Measurements from ENCODE around the gene HS1BP3. TPM values are rescaled to one million over a fixed set of nuclear protein-coding genes. Genes with fewer than 3 reads are reported as not detected.

Gene HS1BP3
- polyA plus RNA-seq, 3 donors from 2014 or later: 19.2 to 31.1 (median 25.3) TPM

- H3K27me3 Mint-ChIP-seq (ENCODE audit: low read depth in 3 of 3): no peaks in the 10 kb centered on the region
- H3K4me3 Mint-ChIP-seq: no peak overlapping the region
- H3K9me3 Mint-ChIP-seq: no peaks in the 10 kb centered on the region
- DNase-seq: no peak
- H3K36me3 Mint-ChIP-seq: peaks cover 7 to 35% (median 13%) of the 10 kb centered on the region in 3 donors
- H3K4me1 Mint-ChIP-seq: no peaks in the 10 kb centered on the region
- no peak overlapping the region for H3K27ac Mint-ChIP-seq
These were observed 27.1 kb downstream of the HS1BP3 start for GRCh38 chr2:20623741-20624155.

DNA sequence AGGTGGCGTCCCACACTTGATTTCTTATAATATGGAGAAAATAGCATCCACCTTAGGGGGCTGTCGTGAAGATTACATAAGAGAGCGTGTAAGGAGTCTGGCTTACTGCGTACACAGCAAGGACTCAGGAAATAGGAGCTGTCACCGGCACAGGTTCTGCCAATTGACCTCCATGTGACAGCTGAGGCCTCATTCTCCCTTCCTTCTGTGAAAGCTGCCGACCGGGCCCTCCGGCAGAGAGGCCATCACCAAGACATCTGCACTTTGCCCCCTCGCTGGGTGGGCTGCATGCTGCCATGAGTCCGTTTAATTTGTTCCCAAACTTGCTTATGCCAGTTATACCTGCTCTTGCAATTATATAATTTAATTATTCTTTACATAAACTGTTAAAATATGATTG lies 27.7 kb downstream of the HS1BP3 start:
- peaks cover 7 to 31% (median 12%) of the 10 kb centered on the region in 3 donors for H3K36me3 Mint-ChIP-seq
- no peak for DNase-seq
- H3K27me3 Mint-ChIP-seq (ENCODE audit: low read depth in 3 of 3): no peaks in the 10 kb centered on the region
- no peak overlapping the region for H3K4me3 Mint-ChIP-seq
- no peak overlapping the region for H3K27ac Mint-ChIP-seq
- H3K4me1 Mint-ChIP-seq: no peaks in the 10 kb centered on the region
- no peaks in the 10 kb centered on the region for H3K9me3 Mint-ChIP-seq

DNA sequence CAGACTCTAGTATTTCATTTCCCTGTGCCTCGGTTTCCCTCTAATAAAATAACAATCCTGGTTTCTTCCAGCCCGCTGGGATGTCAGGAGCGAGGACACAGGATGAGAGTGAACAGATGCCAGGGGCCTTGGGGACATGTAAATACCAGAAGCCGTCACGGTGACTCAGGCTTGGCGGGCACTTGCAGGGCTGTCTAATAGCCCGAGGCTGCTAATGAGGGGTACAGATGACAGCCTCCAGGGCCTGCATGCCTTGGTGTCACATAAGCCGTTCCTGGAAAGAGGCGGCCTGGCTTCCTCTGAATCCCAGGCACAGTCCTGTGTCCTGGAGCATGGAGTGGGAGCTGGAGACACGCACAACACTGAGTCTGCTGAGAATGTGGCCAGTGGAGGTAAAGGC lies 28.2 kb downstream of the HS1BP3 start:
- H3K36me3 Mint-ChIP-seq: peaks cover 7 to 31% (median 12%) of the 10 kb centered on the region in 3 donors
- no peaks in the 10 kb centered on the region for H3K9me3 Mint-ChIP-seq
- DNase-seq: no peak
- H3K27me3 Mint-ChIP-seq (ENCODE audit: low read depth in 3 of 3): no peaks in the 10 kb centered on the region
- peaks cover 3% of the 10 kb centered on the region in 2 donors for H3K4me1 Mint-ChIP-seq
- H3K4me3 Mint-ChIP-seq: no peak overlapping the region
- H3K27ac Mint-ChIP-seq: no peak overlapping the region

DNA sequence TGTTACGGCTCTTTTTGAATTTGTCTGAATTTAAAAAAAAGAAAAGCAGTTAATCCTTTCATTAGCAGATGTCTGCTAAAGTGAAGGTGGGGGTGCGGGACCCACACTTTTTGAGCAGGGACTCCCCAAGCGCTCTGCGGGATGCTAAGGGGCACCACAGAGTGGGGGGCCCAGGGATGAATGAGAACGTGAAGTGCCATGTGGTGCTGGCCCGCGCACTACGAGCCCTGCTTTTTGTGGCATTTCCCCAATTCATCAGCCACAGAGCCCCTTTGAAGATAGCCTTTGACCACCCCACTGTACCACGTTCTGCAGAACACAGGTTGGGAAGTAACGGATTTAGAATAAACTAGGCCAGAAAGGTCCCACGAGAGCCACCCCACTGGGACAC lies 28.6 kb downstream of the HS1BP3 start:
- Mint-ChIP-seq H3K4me1 (peaks cover 7% of the 10 kb centered on the region in 2 donors), H3K9me3 (no peaks in the 10 kb centered on the region), H3K4me3 (no peak overlapping the region), H3K36me3 (peaks cover 7 to 31% (median 12%) of the 10 kb centered on the region in 3 donors), H3K27me3 (ENCODE audit: low read depth in 3 of 3) (no peaks in the 10 kb centered on the region), H3K27ac (no peak overlapping the region)
- DNase-seq: no peak

DNA sequence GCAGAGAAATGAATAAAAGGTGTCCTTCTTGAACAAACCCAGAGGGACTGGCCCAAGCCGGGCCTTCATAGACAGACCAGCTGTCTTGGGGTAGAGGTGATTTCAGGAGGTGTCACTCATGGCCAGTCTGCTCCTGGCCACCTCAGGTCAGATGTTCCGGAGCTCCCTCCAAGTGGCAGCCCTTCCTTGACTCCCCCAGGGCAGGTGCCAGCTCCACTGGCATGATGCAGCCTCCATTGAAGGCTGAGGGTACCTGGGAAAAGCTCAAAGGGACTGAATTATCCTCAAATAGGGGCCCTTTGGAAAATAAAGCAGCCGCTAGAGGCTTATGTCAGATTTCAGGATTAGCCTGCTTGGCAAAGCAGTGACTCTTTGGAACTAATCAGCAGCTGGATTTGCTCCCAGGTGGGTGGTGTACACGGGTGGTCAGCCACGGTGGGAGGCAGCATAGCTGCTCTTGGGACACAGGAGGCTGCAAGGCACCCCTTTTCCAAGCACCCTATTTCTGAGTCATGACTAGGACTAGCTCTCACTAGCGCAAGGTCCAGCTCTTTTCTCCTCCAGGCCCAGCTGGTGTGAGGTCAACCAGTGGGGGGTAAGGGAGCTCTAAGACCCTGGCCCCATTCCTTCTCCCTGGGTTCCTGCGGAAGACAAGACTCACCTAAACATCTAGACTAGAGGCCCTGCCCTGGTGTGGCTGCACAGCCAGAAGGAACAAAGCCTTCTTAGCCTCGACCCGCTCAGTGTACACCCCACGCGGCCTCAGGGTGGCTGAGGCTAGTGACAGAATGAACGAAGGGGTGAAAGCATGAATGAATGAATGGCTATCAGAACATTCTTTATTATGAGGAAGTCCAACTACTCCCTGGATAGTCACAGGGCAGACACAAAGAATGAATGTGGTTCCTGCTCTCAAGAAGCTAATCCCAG lies 29.3 kb downstream of the HS1BP3 start:
- Mint-ChIP-seq H3K36me3 (peaks cover 7 to 31% (median 12%) of the 10 kb centered on the region in 3 donors), H3K4me1 (peaks cover 14% of the 10 kb centered on the region in 2 donors), H3K9me3 (no peaks in the 10 kb centered on the region), H3K27me3 (ENCODE audit: low read depth in 3 of 3) (no peaks in the 10 kb centered on the region), H3K4me3 (no peak overlapping the region), H3K27ac (no peak overlapping the region)
- DNase-seq: no peak

DNA sequence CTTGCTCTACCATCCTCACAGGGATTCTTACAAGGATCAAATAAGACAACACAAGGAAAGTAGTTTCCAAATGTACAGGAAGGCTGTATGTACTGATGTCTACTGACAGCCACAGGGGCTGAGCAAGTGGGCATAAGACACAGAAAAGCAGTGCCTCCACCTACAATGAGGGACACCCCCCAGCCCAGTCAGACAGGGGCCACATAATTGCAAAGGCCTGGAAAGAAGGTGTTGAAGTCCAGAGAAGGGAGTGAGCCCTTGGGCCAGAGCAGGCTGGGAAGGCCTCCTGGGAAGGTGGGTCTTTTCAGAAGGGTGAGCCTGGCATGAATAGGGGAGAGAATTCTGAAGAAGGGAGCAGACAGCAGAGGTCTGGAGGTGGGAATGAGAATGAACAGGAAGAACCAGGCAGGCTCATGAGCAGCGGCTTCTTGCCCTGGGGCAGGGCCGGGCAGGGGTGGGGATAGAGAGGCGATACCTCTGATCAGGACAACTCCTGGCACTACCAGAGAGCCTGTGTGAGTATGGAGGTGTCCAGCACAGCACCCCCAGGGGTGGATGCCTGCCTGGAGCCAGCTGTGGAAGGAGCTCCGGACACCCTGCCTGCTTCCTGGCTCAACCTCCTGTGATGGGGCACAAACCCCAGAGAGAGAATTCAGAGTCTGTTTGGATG lies 30.1 kb downstream of the HS1BP3 start:
- peak overlapping the region in 4 of 6 donors; percentile 49 to 73 (median 64) for H3K27ac Mint-ChIP-seq
- H3K27me3 Mint-ChIP-seq (ENCODE audit: low read depth in 3 of 3): no peaks in the 10 kb centered on the region
- H3K9me3 Mint-ChIP-seq: no peaks in the 10 kb centered on the region
- H3K4me1 Mint-ChIP-seq: peaks cover 14 to 16% of the 10 kb centered on the region in 2 donors
- H3K36me3 Mint-ChIP-seq: peaks cover 7 to 31% (median 12%) of the 10 kb centered on the region in 3 donors
- DNase-seq: no peak
- H3K4me3 Mint-ChIP-seq: no peak overlapping the region

- peak overlapping the region in 3 of 6 donors; percentile 4 to 67 (median 49) for H3K27ac Mint-ChIP-seq
- H3K27me3 Mint-ChIP-seq (ENCODE audit: low read depth in 3 of 3): no peaks in the 10 kb centered on the region
- no peak for DNase-seq
- peaks cover 7 to 31% (median 12%) of the 10 kb centered on the region in 3 donors for H3K36me3 Mint-ChIP-seq
- H3K4me1 Mint-ChIP-seq: peaks cover 14 to 16% of the 10 kb centered on the region in 2 donors
- no peaks in the 10 kb centered on the region for H3K9me3 Mint-ChIP-seq
- no peak overlapping the region for H3K4me3 Mint-ChIP-seq
These were observed 30.6 kb downstream of the HS1BP3 start for GRCh38 chr2:20620271-20620681.

- Mint-ChIP-seq H3K27me3 (ENCODE audit: low read depth in 3 of 3) (no peaks in the 10 kb centered on the region), H3K27ac (peak overlapping the region in 2 of 6 donors; percentile 24 to 58), H3K36me3 (peaks cover 7 to 31% (median 12%) of the 10 kb centered on the region in 3 donors), H3K9me3 (no peaks in the 10 kb centered on the region), H3K4me1 (peaks cover 14 to 16% of the 10 kb centered on the region in 2 donors), H3K4me3 (no peak overlapping the region)
- no peak for DNase-seq
These were observed 31.3 kb downstream of the HS1BP3 start for GRCh38 chr2:20619624-20620024.

GRCh38 chr2:20618886-20619521 lies 31.9 kb downstream of the HS1BP3 start:
- no peaks in the 10 kb centered on the region for H3K27me3 Mint-ChIP-seq (ENCODE audit: low read depth in 3 of 3)

GRCh38 chr2:20618468-20618885 lies 32.4 kb downstream of the HS1BP3 start:
- DNase-seq: no peak
- Mint-ChIP-seq H3K36me3 (peaks cover 7 to 31% (median 12%) of the 10 kb centered on the region in 3 donors), H3K4me3 (no peak overlapping the region), H3K4me1 (peaks cover 14 to 16% of the 10 kb centered on the region in 2 donors), H3K27me3 (ENCODE audit: low read depth in 3 of 3) (no peaks in the 10 kb centered on the region), H3K9me3 (no peaks in the 10 kb centered on the region), H3K27ac (peak overlapping the region in 1 of 6 donors; percentile 36)

More at GRCh38 chr2:20618886-20619521, 31.9 kb downstream of the HS1BP3 start:
- Mint-ChIP-seq H3K4me3 (no peak overlapping the region), H3K9me3 (no peaks in the 10 kb centered on the region), H3K36me3 (peaks cover 7 to 28% (median 12%) of the 10 kb centered on the region in 3 donors), H3K27ac (peak overlapping the region in 2 of 6 donors; percentile 24 to 58), H3K4me1 (peaks cover 14 to 16% of the 10 kb centered on the region in 2 donors)
- no peak for DNase-seq

GRCh38 chr2:20617892-20618467 lies 32.9 kb downstream of the HS1BP3 start:
- peak overlapping the region in 5 of 6 donors; percentile 36 to 64 (median 40) for H3K27ac Mint-ChIP-seq
- no peak for DNase-seq
- peaks cover 7 to 29% (median 12%) of the 10 kb centered on the region in 3 donors for H3K36me3 Mint-ChIP-seq
- H3K9me3 Mint-ChIP-seq: no peaks in the 10 kb centered on the region
- H3K4me3 Mint-ChIP-seq: no peak overlapping the region
- H3K4me1 Mint-ChIP-seq: peaks cover 14 to 16% of the 10 kb centered on the region in 2 donors
- H3K27me3 Mint-ChIP-seq (ENCODE audit: low read depth in 3 of 3): no peaks in the 10 kb centered on the region

GRCh38 chr2:20617081-20617575 lies 33.8 kb downstream of the HS1BP3 start:
- Mint-ChIP-seq H3K27ac (peak overlapping the region in 3 of 6 donors; percentile 26 to 50 (median 36)), H3K36me3 (peaks cover 7 to 24% (median 12%) of the 10 kb centered on the region in 3 donors), H3K27me3 (ENCODE audit: low read depth in 3 of 3) (no peaks in the 10 kb centered on the region), H3K4me3 (no peak overlapping the region), H3K9me3 (no peaks in the 10 kb centered on the region), H3K4me1 (peaks cover 14 to 16% of the 10 kb centered on the region in 2 donors)
- no peak for DNase-seq

GRCh38 chr2:20616341-20616871 lies 34.5 kb downstream of the HS1BP3 start:
- Mint-ChIP-seq H3K4me1 (peaks cover 14 to 16% of the 10 kb centered on the region in 2 donors), H3K27ac (peak overlapping the region in 2 of 6 donors; percentile 41 to 50), H3K27me3 (ENCODE audit: low read depth in 3 of 3) (no peaks in the 10 kb centered on the region), H3K36me3 (peaks cover 7 to 24% (median 12%) of the 10 kb centered on the region in 3 donors), H3K4me3 (no peak overlapping the region), H3K9me3 (no peaks in the 10 kb centered on the region)
- DNase-seq: no peak

All from immature natural killer cell (primary cell).